ENCODE results near the gene CAB39L. TPM values are rescaled to one million over a fixed set of nuclear protein-coding genes. Genes with fewer than 3 reads are reported as not detected.

The CAB39L gene
- total RNA-seq, 2 donors from 2014 or later = 5.3 to 8.6 TPM

GRCh38 chr13:49308097-49308875 lies 135.6 kb downstream of the CAB39L start:
- Mint-ChIP-seq H3K27me3 (ENCODE audit: insufficient read depth) (no peaks in the 10 kb centered on the region), H3K4me1 (no peaks in the 10 kb centered on the region), H3K36me3 (ENCODE audit: low read depth) (no peaks in the 10 kb centered on the region), H3K4me3 (no peak overlapping the region), H3K9me3 (no peaks in the 10 kb centered on the region), H3K27ac (no peak overlapping the region)
- Histone ChIP-seq H3K27ac (ENCODE audit: low read depth, low read length) (no peak overlapping the region), H3K27me3 (ENCODE audit: control insufficient read depth, insufficient read depth, low read length, poor library complexity, severe bottlenecking) (no peaks in the 10 kb centered on the region), H3K9me3 (ENCODE audit: control insufficient read depth, low read length) (no peaks in the 10 kb centered on the region), H3K36me3 (ENCODE audit: control insufficient read depth, insufficient read depth, low read length) (no peaks in the 10 kb centered on the region), H3K4me1 (ENCODE audit: control insufficient read depth, insufficient read depth, low read length) (no peaks in the 10 kb centered on the region), H3K4me3 (ENCODE audit: low read length) (no peak overlapping the region), H3K9ac (ENCODE audit: extremely low read depth, low read length, poor library complexity, severe bottlenecking) (no peak overlapping the region)
- TF ChIP-seq CTCF (conservative IDR thresholded peaks at IDR 0.05) = no peak
- DNase-seq = no peak
- 88 to 89% methylated on average over 4 to 7 of the region's 7 CpGs for WGBS, 2 experiments (ENCODE audit: insufficient coverage in 1 of 2, insufficient read length in 1 of 2)

GRCh38 chr13:49307365-49307764 lies 136.5 kb downstream of the CAB39L start:
- H3K27ac Mint-ChIP-seq = no peak overlapping the region
- no peaks in the 10 kb centered on the region for H3K36me3 Mint-ChIP-seq (ENCODE audit: low read depth)
- no peak for TF ChIP-seq CTCF (conservative IDR thresholded peaks at IDR 0.05)
- H3K4me1 ChIP-seq (ENCODE audit: control insufficient read depth, insufficient read depth, low read length) = no peaks in the 10 kb centered on the region
- H3K9me3 Mint-ChIP-seq = no peaks in the 10 kb centered on the region
- no peak overlapping the region for H3K4me3 Mint-ChIP-seq
- 87 to 95% methylated on average over 5 to 6 of the region's 6 CpGs for WGBS, 2 experiments (ENCODE audit: insufficient coverage in 1 of 2, insufficient read length in 1 of 2)
- no peak overlapping the region for H3K27ac ChIP-seq (ENCODE audit: low read depth, low read length)
- no peaks in the 10 kb centered on the region for H3K27me3 ChIP-seq (ENCODE audit: control insufficient read depth, insufficient read depth, low read length, poor library complexity, severe bottlenecking)
- H3K4me3 ChIP-seq (ENCODE audit: low read length) = no peak overlapping the region
- H3K36me3 ChIP-seq (ENCODE audit: control insufficient read depth, insufficient read depth, low read length) = no peaks in the 10 kb centered on the region
- H3K4me1 Mint-ChIP-seq = no peaks in the 10 kb centered on the region
- no peaks in the 10 kb centered on the region for H3K27me3 Mint-ChIP-seq (ENCODE audit: insufficient read depth)
- no peaks in the 10 kb centered on the region for H3K9me3 ChIP-seq (ENCODE audit: control insufficient read depth, low read length)
- no peak for DNase-seq
- H3K9ac ChIP-seq (ENCODE audit: extremely low read depth, low read length, poor library complexity, severe bottlenecking) = no peak overlapping the region

GRCh38 chr13:49305792-49306425 lies 138.0 kb downstream of the CAB39L start:
- no peak overlapping the region for H3K9ac ChIP-seq (ENCODE audit: extremely low read depth, low read length, poor library complexity, severe bottlenecking)
- no peaks in the 10 kb centered on the region for H3K36me3 ChIP-seq (ENCODE audit: control insufficient read depth, insufficient read depth, low read length)
- H3K27ac ChIP-seq (ENCODE audit: low read depth, low read length) = no peak overlapping the region
- no peak overlapping the region for H3K4me3 ChIP-seq (ENCODE audit: low read length)
- H3K27me3 Mint-ChIP-seq (ENCODE audit: insufficient read depth) = no peaks in the 10 kb centered on the region
- H3K36me3 Mint-ChIP-seq (ENCODE audit: low read depth) = no peaks in the 10 kb centered on the region
- no peaks in the 10 kb centered on the region for H3K9me3 ChIP-seq (ENCODE audit: control insufficient read depth, low read length)
- no peak for DNase-seq
- 87 to 91% methylated on average over 7 to 15 of the region's 15 CpGs for WGBS, 2 experiments (ENCODE audit: insufficient coverage in 1 of 2, insufficient read length in 1 of 2)
- peaks cover 2% of the 10 kb centered on the region for H3K4me1 Mint-ChIP-seq
- no peaks in the 10 kb centered on the region for H3K9me3 Mint-ChIP-seq
- H3K27me3 ChIP-seq (ENCODE audit: control insufficient read depth, insufficient read depth, low read length, poor library complexity, severe bottlenecking) = no peaks in the 10 kb centered on the region
- H3K4me1 ChIP-seq (ENCODE audit: control insufficient read depth, insufficient read depth, low read length) = no peaks in the 10 kb centered on the region
- no peak overlapping the region for H3K4me3 Mint-ChIP-seq
- no peak for TF ChIP-seq CTCF (conservative IDR thresholded peaks at IDR 0.05)
- H3K27ac Mint-ChIP-seq = no peak overlapping the region
